Mesendoderm (in vitro differentiated cells): ENCODE measurements around the gene HMCN1.

Experiments
- DNase-seq: peaks from one replicate; pipeline ENCODE4 v3.0.0; 2013
- H2AK5ac ChIP-seq: 2 replicates; pipeline ENCODE4 v1.6.1; 2013; ENCODE audit warnings: low read length, inconsistent platforms
- H2BK120ac ChIP-seq: 2 replicates; pipeline ENCODE4 v1.6.1; 2013; ENCODE audit warnings: low read depth, mild to moderate bottlenecking, low read length, moderate library complexity, mixed read lengths
- H2BK15ac ChIP-seq: replicated peaks from 2 replicates; pipeline ENCODE4 v1.6.1; 2013; ENCODE audit warnings: low read depth, mild to moderate bottlenecking, moderate library complexity
- H2BK5ac ChIP-seq: 2 replicates; pipeline ENCODE4 v1.6.1; 2013; ENCODE audit warnings: low read length, inconsistent platforms
- H3K18ac ChIP-seq: 2 replicates; pipeline ENCODE4 v1.6.1; 2013; ENCODE audit warnings: mild to moderate bottlenecking, low read length, mixed read lengths
- H3K23ac ChIP-seq: one replicate; pipeline ENCODE4 v1.6.1; 2013; ENCODE audit warnings: low read length
- H3K27ac ChIP-seq: 2 replicates; pipeline ENCODE4 v1.5.1; 2013; ENCODE audit warnings: low read depth, mild to moderate bottlenecking, inconsistent platforms, low read length, moderate library complexity
- H3K27me3 ChIP-seq: 2 replicates; pipeline ENCODE4 v1.6.1; 2013; ENCODE audit warnings: low read length, control low read depth, mild to moderate bottlenecking, inconsistent platforms; ENCODE audit not compliant: insufficient read depth, poor library complexity
- H3K36me3 ChIP-seq: 2 replicates; pipeline ENCODE4 v1.6.1; 2013; ENCODE audit warnings: low read length, inconsistent platforms; ENCODE audit not compliant: control insufficient read depth, insufficient read depth
- H3K4ac ChIP-seq: one replicate; pipeline ENCODE4 v1.6.1; 2013; ENCODE audit warnings: low read depth, mild to moderate bottlenecking, low read length, moderate library complexity
- H3K4me1 ChIP-seq: 2 replicates; pipeline ENCODE4 v1.6.1; 2013; ENCODE audit warnings: low read depth, low read length, inconsistent platforms; ENCODE audit not compliant: control insufficient read depth
- H3K4me2 ChIP-seq: 2 replicates; pipeline ENCODE4 v1.6.1; 2013; ENCODE audit warnings: low read length
- H3K4me3 ChIP-seq: 2 replicates; pipeline ENCODE4 v1.5.1; 2013; ENCODE audit warnings: mild to moderate bottlenecking, low read length
- H3K56ac ChIP-seq: one replicate; pipeline ENCODE4 v1.6.1; 2013; ENCODE audit warnings: low read length
- H3K79me1 ChIP-seq: 2 replicates; pipeline ENCODE4 v1.6.1; 2013; ENCODE audit warnings: low read length, inconsistent platforms
- H3K79me2 ChIP-seq: 2 replicates; pipeline ENCODE4 v1.6.1; 2013; ENCODE audit warnings: mild to moderate bottlenecking, low read length; ENCODE audit not compliant: control insufficient read depth, insufficient read depth
- H3K9ac ChIP-seq: 2 replicates; pipeline ENCODE4 v1.6.1; 2013; ENCODE audit warnings: low read length, inconsistent platforms
- H4K5ac ChIP-seq: one replicate; pipeline ENCODE4 v1.6.1; 2013; ENCODE audit warnings: low read length
- H4K8ac ChIP-seq: one replicate; pipeline ENCODE4 v1.6.1; 2013; ENCODE audit warnings: low read depth, mild to moderate bottlenecking, control low read depth, low read length, moderate library complexity
- WGBS: extraction: QIAGEN DNeasy Blood & Tissue Kit; methylation state at CpG from one replicate; pipeline ENCODE4 v1.1.7; 2013; ENCODE audit warnings: low lambda C conversion rate, missing lambda C conversion rate; ENCODE audit not compliant: insufficient coverage; ENCODE audit errors: extremely low coverage; 5-methylcytosine and 5-hydroxymethylcytosine counted together

HMCN1 gene

GRCh38 chr1:186099336-186100104, 365.3 kb downstream of the HMCN1 start:
- no peak overlapping the region for H4K8ac ChIP-seq
- H4K5ac ChIP-seq = no peak overlapping the region
- no peaks in the 10 kb centered on the region for H3K36me3 ChIP-seq
- no peak overlapping the region for H2BK120ac ChIP-seq
- no peak overlapping the region for H3K9ac ChIP-seq
- H3K23ac ChIP-seq = no peak overlapping the region
- H3K4me2 ChIP-seq = no peak overlapping the region
- no peaks in the 10 kb centered on the region for H3K27me3 ChIP-seq
- no peak overlapping the region for H2BK5ac ChIP-seq
- no peaks in the 10 kb centered on the region for H3K79me1 ChIP-seq
- no peak overlapping the region for H3K27ac ChIP-seq
- no peaks in the 10 kb centered on the region for H3K4me1 ChIP-seq
- no peak for DNase-seq
- H3K4me3 ChIP-seq = no peak overlapping the region
- no peak overlapping the region for H3K56ac ChIP-seq
- no peak overlapping the region for H2BK15ac ChIP-seq
- no peak overlapping the region for H2AK5ac ChIP-seq
- H3K4ac ChIP-seq = no peak overlapping the region
- no CpG with 5 or more reads among the region's 4 CpGs for WGBS
- no peaks in the 10 kb centered on the region for H3K79me2 ChIP-seq
- H3K18ac ChIP-seq = no peak overlapping the region

- Histone ChIP-seq H3K27ac (no peak overlapping the region), H3K18ac (no peak overlapping the region), H3K36me3 (no peaks in the 10 kb centered on the region), H4K8ac (no peak overlapping the region), H3K4me1 (no peaks in the 10 kb centered on the region), H3K56ac (no peak overlapping the region), H4K5ac (no peak overlapping the region), H3K27me3 (no peaks in the 10 kb centered on the region), H3K79me1 (no peaks in the 10 kb centered on the region), H2AK5ac (no peak overlapping the region), H2BK120ac (no peak overlapping the region), H2BK15ac (no peak overlapping the region), H3K4ac (no peak overlapping the region), H3K9ac (no peak overlapping the region), H3K4me3 (no peak overlapping the region), H3K4me2 (no peak overlapping the region), H3K23ac (no peak overlapping the region), H3K79me2 (no peaks in the 10 kb centered on the region), H2BK5ac (no peak overlapping the region)
- no CpG with 5 or more reads among the region's 1 CpG for WGBS
- no peak for DNase-seq
These were observed 367.9 kb downstream of the HMCN1 start for GRCh38 chr1:186102107-186102506.

- H3K4me3 ChIP-seq = no peak overlapping the region
- H3K9ac ChIP-seq = no peak overlapping the region
- no peak overlapping the region for H3K4ac ChIP-seq
- no peaks in the 10 kb centered on the region for H3K27me3 ChIP-seq
- no peak overlapping the region for H3K56ac ChIP-seq
- H3K4me1 ChIP-seq = no peaks in the 10 kb centered on the region
- no peak overlapping the region for H2BK15ac ChIP-seq
- no peak overlapping the region for H4K5ac ChIP-seq
- no peak overlapping the region for H3K18ac ChIP-seq
- H2BK120ac ChIP-seq = no peak overlapping the region
- DNase-seq = no peak
- no peak overlapping the region for H3K4me2 ChIP-seq
- no peak overlapping the region for H2AK5ac ChIP-seq
- H3K79me1 ChIP-seq = no peaks in the 10 kb centered on the region
- no peaks in the 10 kb centered on the region for H3K79me2 ChIP-seq
- no peak overlapping the region for H4K8ac ChIP-seq
- no peak overlapping the region for H2BK5ac ChIP-seq
- no peaks in the 10 kb centered on the region for H3K36me3 ChIP-seq
- WGBS = no CpG with 5 or more reads among the region's 3 CpGs
- no peak overlapping the region for H3K23ac ChIP-seq
- no peak overlapping the region for H3K27ac ChIP-seq
These were observed 368.5 kb downstream of the HMCN1 start for GRCh38 chr1:186102547-186103148.

- no peak for DNase-seq
- H3K4me2 ChIP-seq = no peak overlapping the region
- WGBS = no CpG with 5 or more reads among the region's 1 CpG
- no peaks in the 10 kb centered on the region for H3K36me3 ChIP-seq
- no peak overlapping the region for H3K56ac ChIP-seq
- no peak overlapping the region for H3K9ac ChIP-seq
- no peak overlapping the region for H2BK15ac ChIP-seq
- H3K23ac ChIP-seq = no peak overlapping the region
- H2AK5ac ChIP-seq = no peak overlapping the region
- no peak overlapping the region for H3K4ac ChIP-seq
- H3K4me1 ChIP-seq = no peaks in the 10 kb centered on the region
- no peak overlapping the region for H4K8ac ChIP-seq
- H4K5ac ChIP-seq = no peak overlapping the region
- H2BK5ac ChIP-seq = no peak overlapping the region
- no peaks in the 10 kb centered on the region for H3K79me1 ChIP-seq
- H2BK120ac ChIP-seq = no peak overlapping the region
- no peak overlapping the region for H3K18ac ChIP-seq
- H3K4me3 ChIP-seq = no peak overlapping the region
- no peaks in the 10 kb centered on the region for H3K27me3 ChIP-seq
- no peak overlapping the region for H3K27ac ChIP-seq
- no peaks in the 10 kb centered on the region for H3K79me2 ChIP-seq
These were observed 370.3 kb downstream of the HMCN1 start for GRCh38 chr1:186104459-186104858.

GRCh38 chr1:186112280-186112679, 378.1 kb downstream of the HMCN1 start:
- peak; percentile 71 for DNase-seq
- no peak overlapping the region for H3K4me3 ChIP-seq

GRCh38 chr1:186113461-186113860, 379.3 kb downstream of the HMCN1 start:
- H3K79me2 ChIP-seq = no peaks in the 10 kb centered on the region
- no peak overlapping the region for H3K9ac ChIP-seq
- H3K4ac ChIP-seq = no peak overlapping the region
- no peak overlapping the region for H3K4me2 ChIP-seq
- H4K5ac ChIP-seq = no peak overlapping the region
- no peaks in the 10 kb centered on the region for H3K36me3 ChIP-seq
- no peak overlapping the region for H3K4me3 ChIP-seq
- no peak overlapping the region for H2BK120ac ChIP-seq
- no peak overlapping the region for H4K8ac ChIP-seq
- no peak overlapping the region for H3K27ac ChIP-seq
- H3K23ac ChIP-seq = no peak overlapping the region
- no peaks in the 10 kb centered on the region for H3K79me1 ChIP-seq
- DNase-seq = no peak
- H2BK15ac ChIP-seq = no peak overlapping the region
- no peak overlapping the region for H3K18ac ChIP-seq
- no peak overlapping the region for H2AK5ac ChIP-seq
- no peaks in the 10 kb centered on the region for H3K27me3 ChIP-seq
- H3K56ac ChIP-seq = no peak overlapping the region
- no peaks in the 10 kb centered on the region for H3K4me1 ChIP-seq
- no peak overlapping the region for H2BK5ac ChIP-seq

More at GRCh38 chr1:186112280-186112679, 378.1 kb downstream of the HMCN1 start:
- no CpG with 5 or more reads among the region's 2 CpGs for WGBS
- Histone ChIP-seq H2AK5ac (no peak overlapping the region), H3K18ac (no peak overlapping the region), H3K4me1 (no peaks in the 10 kb centered on the region), H3K4me2 (no peak overlapping the region), H3K79me1 (no peaks in the 10 kb centered on the region), H3K4ac (no peak overlapping the region), H3K27ac (no peak overlapping the region), H4K8ac (no peak overlapping the region), H3K23ac (no peak overlapping the region), H2BK5ac (no peak overlapping the region), H3K27me3 (no peaks in the 10 kb centered on the region), H2BK15ac (no peak overlapping the region), H3K36me3 (no peaks in the 10 kb centered on the region), H3K79me2 (no peaks in the 10 kb centered on the region), H4K5ac (no peak overlapping the region), H3K9ac (no peak overlapping the region), H2BK120ac (no peak overlapping the region), H3K56ac (no peak overlapping the region)
